K562 (cell line): ENCODE data around the gene SPTAN1. TPM values are rescaled to one million over a fixed set of nuclear protein-coding genes. Genes with fewer than 3 reads are reported as not detected.

Experiments used
- CBX8 ChIP-seq: fragments of 200-600 bp; sonication (generic); IDR thresholded peaks from 2 replicates; pipeline ENCODE4 v1.6.1; 2012; ENCODE audit warnings: borderline replicate concordance, mixed run types, low read depth, mild to moderate bottlenecking, moderate library complexity, mixed read lengths, low read length, control low read depth, inconsistent platforms; ENCODE audit not compliant: poor library complexity, severe bottlenecking; ENCODE audit errors: extremely low read depth
- CCAR2 ChIP-seq: fragments of 200-400 bp; formaldehyde crosslinking; IDR thresholded peaks from 2 replicates; pipeline ENCODE4 v1.6.1; 2017; ENCODE audit warnings: mild to moderate bottlenecking, low read depth, low read length
- GTF2E2 ChIP-seq: fragments of 200-800 bp; sonication (Bioruptor generic); IDR thresholded peaks from 2 replicates; pipeline ENCODE4 v1.6.1; 2016; ENCODE audit warnings: missing genetic modification characterization, missing compliant biosample characterization
- GTF2F1 ChIP-seq: IDR thresholded peaks from 2 replicates; pipeline ENCODE4 v1.6.1; 2011; ENCODE audit warnings: low read depth, low read length, improper control_type of control experiment
- MIER1 ChIP-seq: fragments of 450-650 bp; IDR thresholded peaks from 2 replicates; pipeline ENCODE4 v1.6.1; 2016; ENCODE audit warnings: antibody characterized with exemption, mild to moderate bottlenecking, low read depth
- MYNN ChIP-seq, 2 experiments: sonication (generic); formaldehyde crosslinking in 1 of 2; IDR thresholded peaks; 2 replicates each; pipeline versions ENCODE4 v1.5.0 to v1.6.1; 2016 to 2020; ENCODE audit warnings: antibody characterized with exemption in 1 of 2, missing genetic modification reagents in 1 of 2
- NCOA1 ChIP-seq: fragments of 450-650 bp; IDR thresholded peaks from 2 replicates; pipeline ENCODE4 v1.6.1; 2016; ENCODE audit warnings: low read depth
- NCOR1 ChIP-seq: fragments of 450-650 bp; IDR thresholded peaks from 2 replicates; pipeline ENCODE4 v1.6.1; 2016; ENCODE audit warnings: mild to moderate bottlenecking, moderate library complexity
- NR2C1 ChIP-seq, 2 experiments: fragments of 450-650 bp; IDR thresholded peaks; 2 replicates each; pipeline ENCODE4 v1.6.1; 2017; ENCODE audit warnings: mild to moderate bottlenecking in 2 of 2, antibody characterized with exemption in 1 of 2, inconsistent platforms in 1 of 2, missing compliant biosample characterization in 1 of 2, missing genetic modification characterization in 1 of 2
- UBTF ChIP-seq, 2 experiments: IDR thresholded peaks; 2 replicates each; pipeline ENCODE4 v1.6.1; 2012; ENCODE audit warnings: improper control_type of control experiment in 2 of 2, low read depth in 2 of 2, low read length in 2 of 2, borderline replicate concordance in 1 of 2
- ZKSCAN1 ChIP-seq: fragments of 150-350 bp; IDR thresholded peaks from 2 replicates; pipeline ENCODE4 v1.6.1; 2016; ENCODE audit warnings: low read depth, low read length
- ZMIZ1 ChIP-seq, 2 experiments: fragments of 150-350 bp in 1 of 2; IDR thresholded peaks; 2 replicates each; pipeline ENCODE4 v1.6.1; 2012 to 2016; ENCODE audit warnings: low read depth in 2 of 2, low read length in 2 of 2, mild to moderate bottlenecking in 1 of 2, moderate library complexity in 1 of 2
- ZNF174 ChIP-seq: fragments of 250-450 bp; sonication (Bioruptor Pico); IDR thresholded peaks from 2 replicates; pipeline ENCODE4 v1.4.0; 2020; ENCODE audit warnings: mild to moderate bottlenecking
- ZZZ3 ChIP-seq: fragments of 450-650 bp; IDR thresholded peaks from 2 replicates; pipeline ENCODE4 v1.6.1; 2016; ENCODE audit warnings: antibody characterized with exemption, mild to moderate bottlenecking, moderate library complexity
- polyA plus RNA-seq, 8 experiments: library from polyadenylated mRNA; depleted of rRNA in 4 of 8; stranded (reverse) in 5 of 8; unstranded in 3 of 8; fragments of >200 nt; fragmentation: Nextera tagmentation in 2 of 8; fragmentation: Illumina TruSeq in 1 of 8; extraction: Ambion mirVana in 2 of 8; extraction: Trizol in 1 of 8; gene quantifications; 2 replicates each; pipeline versions ENCODE4 v1.2.1 to v1.2.3, GENCODE V29; 2011 to 2014; ENCODE audit warnings: inconsistent platforms in 1 of 8, missing spikeins in 1 of 8
- total RNA-seq, 7 experiments: library from RNA; depleted of rRNA in 6 of 7; stranded (reverse); fragments of >200 nt in 6 of 7; fragmentation: Illumina TruSeq in 2 of 7; extraction: Trizol in 2 of 7; gene quantifications; 2 replicates each; pipeline versions ENCODE4 v1.2.1 to v1.2.3, GENCODE V29; 2011 to 2021; ENCODE audit warnings: low replicate concordance in 1 of 7
- TF ChIP-seq, protein P1 (sequence below): fragments of 250-450 bp; sonication (Bioruptor Pico); IDR thresholded peaks from 2 replicates; pipeline ENCODE4 v1.5.1; 2021; ENCODE audit warnings: mild to moderate bottlenecking
- TF ChIP-seq, protein P2 (sequence below): fragments of 250-450 bp; sonication (Bioruptor Pico); IDR thresholded peaks from 2 replicates; pipeline ENCODE4 v1.8.0; 2022; ENCODE audit warnings: moderate library complexity, mild to moderate bottlenecking, inconsistent platforms

SPTAN1 gene
- total and polyA plus RNA-seq, 9 of the 15 experiments (the other 6 are each of a cell fraction or from before 2014, with no cell fraction given), result 1.5 to 13.5 (median 6.8) TPM

- TF ChIP-seq UBTF (IDR thresholded peaks at IDR 0.05; ENCODE audit: borderline replicate concordance in 1 of 2, low read depth in 2 of 2, low read length in 2 of 2) (peak; percentile 91 to 98; a peak in 3 of 4 replicates), MIER1 (peak; percentile 69; the same call in 1 of the 2 replicates), CBX8 (no peak), GTF2E2 (tag) (peak; percentile 80), GTF2F1 (peak; percentile 47; the same call in 1 of the 2 replicates), CCAR2 (no peak), NCOA1 (peak; percentile 57; the same call in 1 of the 2 replicates), ZZZ3 (no peak), ZMIZ1 (IDR thresholded peaks at IDR 0.05; ENCODE audit: low read depth in 2 of 2, low read length in 2 of 2) (peak; percentile 27 to 41; a peak in 1 of 4 replicates), ZKSCAN1 (peak; percentile 98), MYNN (IDR thresholded peaks at IDR 0.05) (no peak; the same call in 1 of the 2 replicates), MYNN (CRISPR knock-in tag; IDR thresholded peaks at IDR 0.05) (no peak), NCOR1 (no peak), ZNF174 (peak; percentile 92; the same call in 1 of the 2 replicates), NR2C1 (IDR thresholded peaks at IDR 0.05) (no peak), NR2C1 (tag; IDR thresholded peaks at IDR 0.05) (peak; percentile 100)
- TF ChIP-seq, protein P1, sequence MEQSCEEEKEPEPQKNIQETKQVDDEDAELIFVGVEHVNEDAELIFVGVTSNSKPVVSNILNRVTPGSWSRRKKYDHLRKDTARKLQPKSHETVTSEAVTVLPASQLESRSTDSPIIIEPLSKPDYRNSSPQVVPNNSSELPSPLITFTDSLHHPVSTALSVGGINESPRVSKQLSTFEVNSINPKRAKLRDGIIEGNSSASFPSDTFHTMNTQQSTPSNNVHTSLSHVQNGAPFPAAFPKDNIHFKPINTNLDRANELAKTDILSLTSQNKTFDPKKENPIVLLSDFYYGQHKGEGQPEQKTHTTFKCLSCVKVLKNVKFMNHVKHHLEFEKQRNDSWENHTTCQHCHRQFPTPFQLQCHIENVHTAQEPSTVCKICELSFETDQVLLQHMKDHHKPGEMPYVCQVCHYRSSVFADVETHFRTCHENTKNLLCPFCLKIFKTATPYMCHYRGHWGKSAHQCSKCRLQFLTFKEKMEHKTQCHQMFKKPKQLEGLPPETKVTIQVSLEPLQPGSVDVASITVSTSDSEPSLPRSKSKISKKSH, result no peak
- TF ChIP-seq, protein P2, sequence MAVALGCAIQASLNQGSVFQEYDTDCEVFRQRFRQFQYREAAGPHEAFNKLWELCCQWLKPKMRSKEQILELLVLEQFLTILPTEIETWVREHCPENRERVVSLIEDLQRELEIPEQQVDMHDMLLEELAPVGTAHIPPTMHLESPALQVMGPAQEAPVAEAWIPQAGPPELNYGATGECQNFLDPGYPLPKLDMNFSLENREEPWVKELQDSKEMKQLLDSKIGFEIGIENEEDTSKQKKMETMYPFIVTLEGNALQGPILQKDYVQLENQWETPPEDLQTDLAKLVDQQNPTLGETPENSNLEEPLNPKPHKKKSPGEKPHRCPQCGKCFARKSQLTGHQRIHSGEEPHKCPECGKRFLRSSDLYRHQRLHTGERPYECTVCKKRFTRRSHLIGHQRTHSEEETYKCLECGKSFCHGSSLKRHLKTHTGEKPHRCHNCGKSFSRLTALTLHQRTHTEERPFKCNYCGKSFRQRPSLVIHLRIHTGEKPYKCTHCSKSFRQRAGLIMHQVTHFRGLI (CRISPR knock-in tag), result peak; percentile 76
These were observed 104.3 kb downstream of the SPTAN1 start, which contains the start of gene DYNC2I2 (continued) for GRCh38 chr9:128656416-128657343.
